Uterus (tissue), 2 donors: ENCODE results near the gene TMPRSS4.

Experiments used
- POLR2A ChIP-seq, 2 donors: fragments of 450-650 bp; IDR thresholded peaks; one replicate each; pipeline ENCODE4 v1.6.1; 2016; ENCODE audit warnings: antibody characterized with exemption in 2 of 2, mild to moderate bottlenecking in 1 of 2, moderate library complexity in 1 of 2
- TF ChIP-seq, protein P1 (sequence below), 4 experiments: fragments of 200-600 bp in 2 of 4; fragments of 450-650 bp in 2 of 4; sonication (generic) in 2 of 4; IDR thresholded peaks; one replicate each; pipeline ENCODE4 v1.5.1; 2016 to 2019; ENCODE audit warnings: antibody characterized with exemption in 4 of 4, mild to moderate bottlenecking in 2 of 4, moderate library complexity in 1 of 4

DNA sequence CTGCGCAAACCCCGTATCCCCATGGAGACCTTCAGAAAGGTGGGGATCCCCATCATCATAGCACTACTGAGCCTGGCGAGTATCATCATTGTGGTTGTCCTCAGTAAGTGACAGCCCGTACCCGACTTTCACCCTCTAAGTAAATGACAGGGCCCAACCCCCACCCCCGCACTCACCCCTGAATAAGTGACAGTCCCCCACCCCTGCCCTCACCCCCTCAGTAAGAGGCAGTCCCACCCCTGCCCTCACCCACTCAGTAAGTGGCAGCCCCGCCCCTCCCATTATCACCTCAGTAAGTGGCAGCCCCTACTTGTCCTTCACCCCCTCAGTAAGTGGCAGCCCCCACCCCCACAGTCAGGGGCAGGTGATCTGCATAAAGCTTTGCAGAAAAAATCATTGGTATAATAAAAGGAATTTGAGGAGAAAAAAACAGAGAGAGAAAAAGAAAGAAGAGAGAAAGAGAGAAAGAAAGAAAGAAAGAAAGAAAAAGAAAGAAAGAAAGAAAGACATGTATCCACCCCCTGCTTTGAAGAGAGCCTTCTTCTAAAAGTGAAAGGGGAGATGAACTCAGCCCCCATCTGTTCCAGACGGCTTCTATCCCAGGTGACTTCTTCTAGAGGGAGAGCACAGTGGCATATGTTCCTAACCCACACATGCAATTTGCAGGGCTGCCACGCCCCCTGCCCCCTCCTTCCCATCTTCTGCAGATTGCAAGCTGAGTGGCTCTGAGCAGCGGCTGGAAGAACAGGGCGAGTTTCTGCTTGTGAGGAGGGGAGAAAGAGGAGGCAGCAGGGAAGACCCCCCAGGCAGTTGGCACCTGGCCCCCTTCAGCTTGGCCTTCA lies 22.3 kb downstream of the TMPRSS4 start:
- TF ChIP-seq, protein P1, sequence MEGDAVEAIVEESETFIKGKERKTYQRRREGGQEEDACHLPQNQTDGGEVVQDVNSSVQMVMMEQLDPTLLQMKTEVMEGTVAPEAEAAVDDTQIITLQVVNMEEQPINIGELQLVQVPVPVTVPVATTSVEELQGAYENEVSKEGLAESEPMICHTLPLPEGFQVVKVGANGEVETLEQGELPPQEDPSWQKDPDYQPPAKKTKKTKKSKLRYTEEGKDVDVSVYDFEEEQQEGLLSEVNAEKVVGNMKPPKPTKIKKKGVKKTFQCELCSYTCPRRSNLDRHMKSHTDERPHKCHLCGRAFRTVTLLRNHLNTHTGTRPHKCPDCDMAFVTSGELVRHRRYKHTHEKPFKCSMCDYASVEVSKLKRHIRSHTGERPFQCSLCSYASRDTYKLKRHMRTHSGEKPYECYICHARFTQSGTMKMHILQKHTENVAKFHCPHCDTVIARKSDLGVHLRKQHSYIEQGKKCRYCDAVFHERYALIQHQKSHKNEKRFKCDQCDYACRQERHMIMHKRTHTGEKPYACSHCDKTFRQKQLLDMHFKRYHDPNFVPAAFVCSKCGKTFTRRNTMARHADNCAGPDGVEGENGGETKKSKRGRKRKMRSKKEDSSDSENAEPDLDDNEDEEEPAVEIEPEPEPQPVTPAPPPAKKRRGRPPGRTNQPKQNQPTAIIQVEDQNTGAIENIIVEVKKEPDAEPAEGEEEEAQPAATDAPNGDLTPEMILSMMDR (IDR thresholded peaks at IDR 0.05) = no peak
- TF ChIP-seq POLR2A (IDR thresholded peaks at IDR 0.05) = no peak
